ENCODE data around the gene ZYX. TPM values are rescaled to one million over a fixed set of nuclear protein-coding genes. Genes with fewer than 3 reads are reported as not detected.
"Not testable (repeated sequence)": the region's sequence is repeated elsewhere in the genome, so short reads cannot be mapped to it uniquely, and the experiment has no call there.

Gene ZYX
- total RNA-seq, 1 experiment from 2014 or later = 148 TPM

- peak; percentile 86 for DNase-seq (ENCODE audit: low spot score)
These were observed 35.5 kb downstream of the ZYX start for GRCh38 chr7:143416565-143417149.

GRCh38 chr7:143417734-143418383, 36.7 kb downstream of the ZYX start:
- no peak for DNase-seq (ENCODE audit: low spot score)

- no peak for DNase-seq (ENCODE audit: low spot score)
These were observed 37.7 kb downstream of the ZYX start for GRCh38 chr7:143418681-143419458.

GRCh38 chr7:143419880-143420279, 38.7 kb downstream of the ZYX start:
- peak; percentile 89 for DNase-seq (ENCODE audit: low spot score)

GRCh38 chr7:143420624-143421023, 39.5 kb downstream of the ZYX start:
- not testable (repeated sequence) for DNase-seq (ENCODE audit: low spot score)

GRCh38 chr7:143422033-143422432, 40.9 kb downstream of the ZYX start:
- DNase-seq (ENCODE audit: low spot score) = no peak

GRCh38 chr7:143424476-143424875, 43.3 kb downstream of the ZYX start:
- DNase-seq (ENCODE audit: low spot score) = not testable (repeated sequence)

- no peak for DNase-seq (ENCODE audit: low spot score)
These were observed 45.5 kb downstream of the ZYX start for GRCh38 chr7:143426479-143427142.

- DNase-seq (ENCODE audit: low spot score) = no peak
These were observed 48.9 kb downstream of the ZYX start for GRCh38 chr7:143429770-143430698.

GRCh38 chr7:143431109-143431508, 50.0 kb downstream of the ZYX start:
- DNase-seq (ENCODE audit: low spot score) = no peak

GRCh38 chr7:143433759-143434158, 52.6 kb downstream of the ZYX start:
- DNase-seq (ENCODE audit: low spot score) = no peak

GRCh38 chr7:143434660-143435059, 53.5 kb downstream of the ZYX start:
- peak; percentile 17 for DNase-seq (ENCODE audit: low spot score)

GRCh38 chr7:143435266-143435665, 54.1 kb downstream of the ZYX start:
- no peak for DNase-seq (ENCODE audit: low spot score)

GRCh38 chr7:143436325-143436946, 55.3 kb downstream of the ZYX start:
- no peak for DNase-seq (ENCODE audit: low spot score)

GRCh38 chr7:143437578-143437977, 56.4 kb downstream of the ZYX start:
- DNase-seq (ENCODE audit: low spot score) = peak; percentile 9

GRCh38 chr7:143439866-143440265, 58.7 kb downstream of the ZYX start:
- no peak for DNase-seq (ENCODE audit: low spot score)

All from HT-29 (cell line).